WTC11 (cell line): Measurements from ENCODE around the gene FAM234A.

ENCODE experiments used
- ESRRA ChIP-seq: sonication (generic); formaldehyde crosslinking; IDR thresholded peaks from 2 replicates; pipeline ENCODE4 v1.8.1; 2022; ENCODE audit warnings: mild to moderate bottlenecking, missing genetic modification reagents, borderline replicate concordance
- ETV6 ChIP-seq: sonication (generic); formaldehyde crosslinking; IDR thresholded peaks from 2 replicates; pipeline ENCODE4 v1.8.1; 2022; ENCODE audit warnings: mild to moderate bottlenecking, missing genetic modification reagents
- FOXJ3 ChIP-seq: sonication (generic); formaldehyde crosslinking; IDR thresholded peaks from 2 replicates; pipeline ENCODE4 v1.9.0; 2021; ENCODE audit warnings: missing genetic modification reagents, mild to moderate bottlenecking, borderline replicate concordance
- FOXP1 ChIP-seq: sonication (generic); formaldehyde crosslinking; IDR thresholded peaks from 2 replicates; pipeline ENCODE4 v1.8.0; 2022; ENCODE audit warnings: missing genetic modification reagents, mild to moderate bottlenecking, moderate library complexity, borderline replicate concordance
- PRRX2 ChIP-seq: fragments of 250-450 bp; sonication (Bioruptor Pico); IDR thresholded peaks from 2 replicates; pipeline ENCODE4 v1.8.0; 2021; ENCODE audit warnings: mild to moderate bottlenecking
- SP1 ChIP-seq: sonication (generic); formaldehyde crosslinking; conservative IDR thresholded peaks from 2 replicates; pipeline ENCODE4 v1.8.1; 2022; ENCODE audit warnings: missing genetic modification reagents
- ZBTB21 ChIP-seq: sonication (generic); formaldehyde crosslinking; IDR thresholded peaks from 2 replicates; pipeline ENCODE4 v1.8.1; 2023; ENCODE audit warnings: mild to moderate bottlenecking, missing genetic modification reagents, borderline replicate concordance
- ZBTB43 ChIP-seq: sonication (generic); formaldehyde crosslinking; IDR thresholded peaks from 2 replicates; pipeline ENCODE4 v1.8.1; 2023; ENCODE audit warnings: mild to moderate bottlenecking, missing genetic modification reagents
- ZNF416 ChIP-seq: fragments of 250-450 bp; sonication (Bioruptor Pico); IDR thresholded peaks from 2 replicates; pipeline ENCODE4 v1.9.0; 2021; ENCODE audit warnings: mild to moderate bottlenecking, inconsistent platforms
- TF ChIP-seq, protein P1 (sequence below): sonication (generic); formaldehyde crosslinking; IDR thresholded peaks from 2 replicates; pipeline ENCODE4 v1.8.1; 2023; ENCODE audit warnings: mild to moderate bottlenecking, moderate library complexity, missing genetic modification reagents
- TF ChIP-seq, protein P2 (sequence below): fragments of 200-600 bp; IDR thresholded peaks from 2 replicates; pipeline ENCODE4 v1.8.0; 2022; ENCODE audit warnings: antibody characterized with exemption
- TF ChIP-seq, protein P3 (sequence below): sonication (generic); formaldehyde crosslinking; IDR thresholded peaks from 2 replicates; pipeline ENCODE4 v1.8.1; 2023; ENCODE audit warnings: mild to moderate bottlenecking, missing genetic modification reagents, moderate library complexity
- TF ChIP-seq, protein P4 (sequence below): fragments of 250-450 bp; sonication (Bioruptor Pico); IDR thresholded peaks from 2 replicates; pipeline ENCODE4 v1.9.0; 2021; ENCODE audit warnings: moderate library complexity, mild to moderate bottlenecking, inconsistent platforms, borderline replicate concordance
- TF ChIP-seq, protein P5 (sequence below): fragments of 250-450 bp; sonication (Bioruptor Pico); IDR thresholded peaks from 2 replicates; pipeline ENCODE4 v1.9.0; 2021; ENCODE audit warnings: mild to moderate bottlenecking

DNA sequence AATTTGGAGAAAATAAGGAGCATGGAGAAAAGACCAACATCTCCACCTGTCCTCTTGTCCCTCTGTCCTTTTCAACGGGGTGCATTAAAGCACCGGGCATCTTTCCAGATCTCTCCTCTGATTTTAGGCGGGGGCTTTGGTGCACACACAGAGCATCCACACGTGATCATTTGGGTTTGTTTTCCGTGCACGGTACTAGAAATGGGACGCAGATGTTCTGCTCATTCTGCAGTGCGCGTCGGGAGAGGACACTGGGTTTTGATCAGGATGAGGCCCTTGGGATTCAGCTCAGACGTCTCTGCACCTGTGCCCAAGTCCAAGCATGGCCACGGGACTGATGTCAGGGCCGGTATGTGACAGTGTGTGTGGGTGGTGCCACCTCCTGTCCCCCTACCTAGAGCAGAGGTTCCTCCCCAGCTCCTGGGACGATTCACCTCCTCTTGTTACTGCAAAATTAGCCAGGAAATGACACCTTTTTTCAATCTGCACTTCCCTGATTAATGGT, 80.2 kb downstream of the FAM234A start:
- TF ChIP-seq PRRX2 (CRISPR knock-in tag): no peak
- TF ChIP-seq, protein P1, sequence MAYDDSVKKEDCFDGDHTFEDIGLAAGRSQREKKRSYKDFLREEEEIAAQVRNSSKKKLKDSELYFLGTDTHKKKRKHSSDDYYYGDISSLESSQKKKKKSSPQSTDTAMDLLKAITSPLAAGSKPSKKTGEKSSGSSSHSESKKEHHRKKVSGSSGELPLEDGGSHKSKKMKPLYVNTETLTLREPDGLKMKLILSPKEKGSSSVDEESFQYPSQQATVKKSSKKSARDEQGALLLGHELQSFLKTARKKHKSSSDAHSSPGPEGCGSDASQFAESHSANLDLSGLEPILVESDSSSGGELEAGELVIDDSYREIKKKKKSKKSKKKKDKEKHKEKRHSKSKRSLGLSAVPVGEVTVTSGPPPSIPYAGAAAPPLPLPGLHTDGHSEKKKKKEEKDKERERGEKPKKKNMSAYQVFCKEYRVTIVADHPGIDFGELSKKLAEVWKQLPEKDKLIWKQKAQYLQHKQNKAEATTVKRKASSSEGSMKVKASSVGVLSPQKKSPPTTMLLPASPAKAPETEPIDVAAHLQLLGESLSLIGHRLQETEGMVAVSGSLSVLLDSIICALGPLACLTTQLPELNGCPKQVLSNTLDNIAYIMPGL (CRISPR knock-in tag): no peak
- TF ChIP-seq, protein P2, sequence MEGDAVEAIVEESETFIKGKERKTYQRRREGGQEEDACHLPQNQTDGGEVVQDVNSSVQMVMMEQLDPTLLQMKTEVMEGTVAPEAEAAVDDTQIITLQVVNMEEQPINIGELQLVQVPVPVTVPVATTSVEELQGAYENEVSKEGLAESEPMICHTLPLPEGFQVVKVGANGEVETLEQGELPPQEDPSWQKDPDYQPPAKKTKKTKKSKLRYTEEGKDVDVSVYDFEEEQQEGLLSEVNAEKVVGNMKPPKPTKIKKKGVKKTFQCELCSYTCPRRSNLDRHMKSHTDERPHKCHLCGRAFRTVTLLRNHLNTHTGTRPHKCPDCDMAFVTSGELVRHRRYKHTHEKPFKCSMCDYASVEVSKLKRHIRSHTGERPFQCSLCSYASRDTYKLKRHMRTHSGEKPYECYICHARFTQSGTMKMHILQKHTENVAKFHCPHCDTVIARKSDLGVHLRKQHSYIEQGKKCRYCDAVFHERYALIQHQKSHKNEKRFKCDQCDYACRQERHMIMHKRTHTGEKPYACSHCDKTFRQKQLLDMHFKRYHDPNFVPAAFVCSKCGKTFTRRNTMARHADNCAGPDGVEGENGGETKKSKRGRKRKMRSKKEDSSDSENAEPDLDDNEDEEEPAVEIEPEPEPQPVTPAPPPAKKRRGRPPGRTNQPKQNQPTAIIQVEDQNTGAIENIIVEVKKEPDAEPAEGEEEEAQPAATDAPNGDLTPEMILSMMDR: no peak
- TF ChIP-seq, protein P3, sequence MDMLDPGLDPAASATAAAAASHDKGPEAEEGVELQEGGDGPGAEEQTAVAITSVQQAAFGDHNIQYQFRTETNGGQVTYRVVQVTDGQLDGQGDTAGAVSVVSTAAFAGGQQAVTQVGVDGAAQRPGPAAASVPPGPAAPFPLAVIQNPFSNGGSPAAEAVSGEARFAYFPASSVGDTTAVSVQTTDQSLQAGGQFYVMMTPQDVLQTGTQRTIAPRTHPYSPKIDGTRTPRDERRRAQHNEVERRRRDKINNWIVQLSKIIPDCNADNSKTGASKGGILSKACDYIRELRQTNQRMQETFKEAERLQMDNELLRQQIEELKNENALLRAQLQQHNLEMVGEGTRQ: no peak
- TF ChIP-seq, protein P4, sequence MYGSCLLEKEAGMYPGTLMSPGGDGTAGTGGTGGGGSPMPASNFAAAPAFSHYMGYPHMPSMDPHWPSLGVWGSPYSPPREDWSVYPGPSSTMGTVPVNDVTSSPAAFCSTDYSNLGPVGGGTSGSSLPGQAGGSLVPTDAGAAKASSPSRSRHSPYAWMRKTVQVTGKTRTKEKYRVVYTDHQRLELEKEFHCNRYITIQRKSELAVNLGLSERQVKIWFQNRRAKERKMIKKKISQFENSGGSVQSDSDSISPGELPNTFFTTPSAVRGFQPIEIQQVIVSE (CRISPR knock-in tag): no peak
- TF ChIP-seq SP1 (CRISPR knock-in tag): no peak
- TF ChIP-seq ZBTB21 (CRISPR knock-in tag): no peak
- TF ChIP-seq, protein P5, sequence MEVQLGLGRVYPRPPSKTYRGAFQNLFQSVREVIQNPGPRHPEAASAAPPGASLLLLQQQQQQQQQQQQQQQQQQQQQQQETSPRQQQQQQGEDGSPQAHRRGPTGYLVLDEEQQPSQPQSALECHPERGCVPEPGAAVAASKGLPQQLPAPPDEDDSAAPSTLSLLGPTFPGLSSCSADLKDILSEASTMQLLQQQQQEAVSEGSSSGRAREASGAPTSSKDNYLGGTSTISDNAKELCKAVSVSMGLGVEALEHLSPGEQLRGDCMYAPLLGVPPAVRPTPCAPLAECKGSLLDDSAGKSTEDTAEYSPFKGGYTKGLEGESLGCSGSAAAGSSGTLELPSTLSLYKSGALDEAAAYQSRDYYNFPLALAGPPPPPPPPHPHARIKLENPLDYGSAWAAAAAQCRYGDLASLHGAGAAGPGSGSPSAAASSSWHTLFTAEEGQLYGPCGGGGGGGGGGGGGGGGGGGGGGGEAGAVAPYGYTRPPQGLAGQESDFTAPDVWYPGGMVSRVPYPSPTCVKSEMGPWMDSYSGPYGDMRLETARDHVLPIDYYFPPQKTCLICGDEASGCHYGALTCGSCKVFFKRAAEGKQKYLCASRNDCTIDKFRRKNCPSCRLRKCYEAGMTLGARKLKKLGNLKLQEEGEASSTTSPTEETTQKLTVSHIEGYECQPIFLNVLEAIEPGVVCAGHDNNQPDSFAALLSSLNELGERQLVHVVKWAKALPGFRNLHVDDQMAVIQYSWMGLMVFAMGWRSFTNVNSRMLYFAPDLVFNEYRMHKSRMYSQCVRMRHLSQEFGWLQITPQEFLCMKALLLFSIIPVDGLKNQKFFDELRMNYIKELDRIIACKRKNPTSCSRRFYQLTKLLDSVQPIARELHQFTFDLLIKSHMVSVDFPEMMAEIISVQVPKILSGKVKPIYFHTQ (CRISPR knock-in tag): no peak
- TF ChIP-seq ETV6 (CRISPR knock-in tag): no peak
- no peak for TF ChIP-seq ZNF416
- TF ChIP-seq ZBTB43 (CRISPR knock-in tag): no peak
- no peak for TF ChIP-seq FOXJ3 (CRISPR knock-in tag)
- no peak for TF ChIP-seq ESRRA
- TF ChIP-seq FOXP1: no peak
